GM19351 (cell line): Measurements from ENCODE around the gene REEP5.

Source experiments
- ATAC-seq: cut with Tn5 transposase; IDR thresholded peaks from one replicate; pipeline ENCODE4 v1.9.1; 2021; ENCODE audit warnings: mild to moderate bottlenecking, moderate library complexity; ENCODE audit not compliant: unreplicated experiment

Gene REEP5

GRCh38 chr5:112848116-112848811 lies 73.8 kb downstream of the REEP5 start:
- ATAC-seq: peak; percentile 100

- ATAC-seq: no peak
Measured at GRCh38 chr5:112847306-112847705, 74.7 kb downstream of the REEP5 start.

GRCh38 chr5:112846556-112846955 lies 75.5 kb downstream of the REEP5 start:
- ATAC-seq: no peak

- ATAC-seq: no peak
Measured at GRCh38 chr5:112844489-112844888, 77.5 kb downstream of the REEP5 start.

GRCh38 chr5:112833971-112834370 lies 88.1 kb downstream of the REEP5 start:
- ATAC-seq: no peak

- ATAC-seq: no peak
Measured at GRCh38 chr5:112830378-112830777, 91.6 kb downstream of the REEP5 start.
